AML-193 (cell line): ENCODE data around the gene PTMA.
"Not testable (repeated sequence)": the region's sequence is repeated elsewhere in the genome, so short reads cannot be mapped to it uniquely, and the experiment has no call there.

Source experiments
- DNase-seq, 2 experiments: peaks; one replicate each; lab custom pipeline; 2025; lab: John Stamatoyannopoulos, UW

PTMA gene

DNA sequence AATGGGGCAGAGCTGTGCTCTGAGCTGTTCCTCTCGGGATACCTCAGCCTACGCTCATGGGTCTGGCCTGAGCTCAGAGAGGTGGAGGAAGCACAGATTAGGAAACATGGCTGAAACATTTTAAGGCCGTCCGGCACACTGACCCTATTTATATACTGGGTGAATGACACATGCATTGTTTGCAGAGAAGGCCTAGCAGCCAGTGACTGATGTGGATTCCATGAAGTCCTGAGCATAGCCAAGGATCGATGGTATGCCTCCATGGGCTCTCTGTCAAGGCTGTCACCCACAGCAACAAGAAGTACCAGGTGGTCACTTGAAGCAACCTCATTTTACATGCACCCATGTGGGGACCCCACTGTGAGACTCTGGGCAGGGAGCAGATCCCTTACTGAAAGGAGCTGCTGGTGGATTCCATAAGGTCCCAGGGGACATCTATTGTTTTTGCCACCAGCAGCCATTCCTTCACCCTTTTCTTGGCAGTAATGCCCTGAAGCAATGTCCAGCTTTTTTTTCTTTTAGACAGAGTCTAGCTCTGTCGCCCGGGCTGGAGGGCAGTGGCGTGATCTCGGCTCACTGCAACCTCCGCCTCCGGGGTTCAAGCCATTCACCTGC is 8.4 kb downstream of the PTMA start:
- DNase-seq = no peak

DNA sequence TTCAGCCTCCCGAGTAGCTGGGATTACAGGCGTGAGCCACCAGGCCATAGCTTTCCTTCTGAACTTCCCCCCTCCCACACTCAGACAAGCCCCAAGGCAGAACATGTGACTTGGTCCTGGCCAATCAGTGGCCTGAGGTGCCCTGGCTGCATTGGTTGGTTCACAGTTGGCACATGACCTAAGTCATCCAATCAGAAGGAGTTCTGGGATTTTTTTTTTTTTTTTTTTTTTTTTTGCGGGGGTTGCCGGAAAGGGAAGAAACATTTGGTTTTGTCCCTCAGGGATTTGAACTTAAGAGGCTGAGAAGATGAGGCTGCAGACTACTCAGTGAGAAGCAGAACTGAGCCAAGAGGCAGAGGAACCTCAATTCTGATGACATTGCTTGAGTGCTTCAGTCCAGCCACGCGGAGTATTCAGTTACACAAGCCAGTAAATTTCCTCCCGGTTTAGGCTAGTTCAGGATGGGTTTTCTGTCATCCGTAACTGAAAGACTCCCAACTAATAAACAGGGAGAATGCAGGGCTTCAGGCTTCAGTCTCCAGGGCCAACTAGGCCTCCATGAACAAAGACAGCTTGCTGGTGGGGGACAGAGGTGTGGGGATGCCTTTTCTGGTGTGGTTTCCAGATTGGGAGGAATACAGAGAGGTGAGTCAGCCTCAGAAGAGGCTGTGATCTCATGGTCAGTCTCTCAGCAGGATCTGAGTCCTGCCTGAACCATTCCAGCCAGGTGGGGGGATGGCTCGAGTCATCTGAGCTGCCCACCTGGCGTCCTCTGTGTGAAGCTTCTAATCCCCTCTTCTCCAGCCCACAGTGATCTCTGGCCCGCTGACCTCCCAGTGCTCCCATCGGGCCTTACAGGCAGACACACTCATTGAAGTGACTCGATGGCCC is 9.2 kb downstream of the PTMA start:
- DNase-seq = no peak

DNA sequence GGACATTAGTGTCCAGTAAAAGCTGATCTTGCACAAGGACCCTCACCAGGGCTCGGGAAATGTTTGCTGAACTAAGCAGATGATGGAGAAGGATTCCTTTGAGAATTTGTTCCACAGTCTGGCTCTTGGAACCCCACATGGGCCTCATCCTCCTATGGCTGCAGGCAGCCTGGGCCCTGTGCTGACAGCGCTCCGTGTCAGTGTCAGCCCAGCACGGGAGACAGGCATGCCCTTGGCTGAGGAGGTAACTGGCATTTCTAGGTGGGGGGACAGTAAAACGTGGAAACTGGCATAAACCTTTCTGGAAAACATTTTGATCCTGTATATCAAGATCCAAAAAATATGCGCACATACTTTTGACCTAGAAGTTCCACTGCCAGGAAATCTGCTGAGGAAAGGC is 10.5 kb downstream of the PTMA start:
- DNase-seq = no peak

DNA sequence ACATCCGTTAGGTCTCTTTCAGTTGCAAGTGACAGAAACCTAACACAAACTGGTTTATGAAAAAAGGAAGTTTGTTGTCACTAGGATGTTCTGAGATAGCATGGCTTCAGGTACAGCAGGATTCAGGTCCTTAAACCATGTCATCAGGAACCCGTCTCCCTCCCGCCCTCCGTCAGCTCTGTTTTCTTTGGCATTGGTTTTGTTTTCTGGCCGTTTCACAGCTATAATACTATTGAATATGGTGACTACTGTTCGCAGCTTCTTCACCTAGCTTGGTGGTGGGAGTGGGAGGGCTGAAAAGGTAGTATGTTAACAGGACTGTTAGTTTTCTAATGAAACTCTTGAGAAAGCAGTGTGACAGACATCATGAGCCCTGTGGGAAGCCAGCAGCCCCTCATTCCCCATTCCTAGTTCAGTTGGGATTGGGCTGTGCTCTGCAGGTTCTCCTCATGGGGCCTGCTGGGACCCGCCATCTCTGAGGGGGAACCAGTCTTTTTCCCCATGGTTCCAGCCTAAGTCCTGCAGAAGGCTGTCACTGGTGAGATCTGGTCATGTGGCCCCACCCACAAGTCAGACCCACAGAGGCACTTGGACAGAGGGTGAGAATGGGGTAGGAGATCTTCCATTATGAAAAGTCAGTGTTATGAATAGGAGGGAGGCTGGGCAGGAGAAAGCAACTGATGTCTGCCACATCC is 12.1 kb downstream of the PTMA start:
- DNase-seq = no peak

DNA sequence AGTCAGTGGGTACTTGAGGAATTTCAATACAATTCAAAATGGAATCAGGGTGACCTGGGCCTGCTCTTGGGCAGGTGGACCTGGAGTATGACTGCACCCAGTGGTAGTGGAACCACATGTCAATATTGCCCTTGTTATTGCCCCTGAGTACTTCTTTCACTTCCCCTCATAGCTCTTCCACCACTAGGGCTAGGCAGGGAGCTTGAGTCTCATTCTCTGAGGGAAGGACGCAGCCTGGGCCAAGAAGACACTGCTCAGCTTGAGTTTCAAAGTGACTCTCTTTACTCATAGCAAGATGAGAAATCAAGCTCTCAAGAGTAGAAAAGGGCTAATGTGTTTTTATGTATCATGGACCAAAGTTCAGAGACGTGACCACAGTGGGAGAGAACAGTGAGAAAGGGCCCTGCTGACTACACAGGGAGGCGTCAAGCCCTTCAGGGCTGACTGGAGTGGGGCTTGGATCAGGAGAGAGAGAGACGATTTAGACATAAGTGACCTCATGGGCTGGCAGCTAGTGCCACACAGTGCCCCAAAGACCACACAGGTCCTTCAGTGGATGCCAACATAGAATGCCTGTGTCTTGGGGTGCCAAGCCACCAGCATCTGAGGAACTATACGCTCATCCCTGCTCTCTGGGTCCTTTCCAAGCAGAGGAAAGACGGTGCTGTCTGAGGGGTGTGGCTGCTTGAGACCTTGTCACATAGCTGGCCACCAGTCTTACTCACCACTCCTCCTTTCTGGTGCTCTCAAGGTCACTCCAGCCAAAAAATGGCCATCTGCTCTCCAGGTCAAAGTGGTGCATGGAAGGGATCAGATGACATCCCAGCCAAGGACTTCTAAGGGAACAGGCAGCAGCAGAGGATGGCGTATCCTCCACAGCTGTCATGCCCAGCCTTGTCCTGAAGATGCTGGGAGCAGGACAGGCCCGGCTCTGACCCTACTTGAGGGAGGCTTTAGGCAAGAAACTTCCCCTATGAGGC is 13.0 kb downstream of the PTMA start:
- DNase-seq = no peak

DNA sequence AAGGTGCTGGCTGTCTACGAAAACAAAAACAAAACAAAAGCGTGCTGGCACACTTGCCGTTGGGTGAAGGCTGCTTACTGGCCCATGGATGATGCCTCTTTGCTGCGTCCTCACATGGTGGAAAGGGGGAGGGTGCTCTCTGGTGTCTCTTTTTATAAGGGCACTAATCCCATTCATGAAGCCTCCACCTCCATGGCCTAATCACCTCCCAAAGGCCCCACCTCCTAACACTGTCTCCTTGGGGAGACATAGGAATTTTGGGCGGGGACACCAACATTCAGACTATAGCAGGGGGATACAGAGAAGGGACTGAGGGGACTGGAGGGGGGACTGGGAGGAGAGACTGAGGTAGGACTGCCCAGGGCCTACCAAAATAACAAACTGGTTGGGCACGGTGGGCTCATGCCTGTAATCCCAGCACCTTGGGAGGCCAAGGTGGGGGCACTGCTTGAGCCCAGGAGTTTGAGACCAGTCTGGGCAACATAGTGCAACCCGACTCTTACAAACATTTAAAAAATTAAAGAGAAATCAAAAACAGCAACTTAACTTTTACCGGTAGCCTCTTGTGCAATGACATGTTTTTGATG is 14.5 kb downstream of the PTMA start:
- DNase-seq = no peak

DNA sequence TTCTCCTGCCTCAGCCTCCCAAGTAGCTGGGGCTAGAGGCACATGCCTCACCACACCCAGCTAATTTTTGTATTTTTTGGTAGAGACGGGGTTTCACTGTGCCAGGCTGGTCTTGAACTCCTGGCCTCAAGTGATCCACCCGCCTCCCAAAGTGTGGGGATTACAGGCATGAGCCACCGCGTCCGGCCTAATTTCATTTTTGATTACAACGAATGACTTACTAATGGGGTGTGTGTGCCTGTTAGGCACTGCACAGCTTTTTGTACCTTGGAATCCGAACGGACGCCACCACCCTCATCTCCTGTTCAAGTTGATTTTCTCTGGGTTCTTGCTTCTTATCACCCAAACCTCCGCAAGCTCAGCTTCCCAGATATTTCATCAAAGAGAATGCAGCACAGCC is 17.2 kb downstream of the PTMA start:
- no peak for DNase-seq

DNA sequence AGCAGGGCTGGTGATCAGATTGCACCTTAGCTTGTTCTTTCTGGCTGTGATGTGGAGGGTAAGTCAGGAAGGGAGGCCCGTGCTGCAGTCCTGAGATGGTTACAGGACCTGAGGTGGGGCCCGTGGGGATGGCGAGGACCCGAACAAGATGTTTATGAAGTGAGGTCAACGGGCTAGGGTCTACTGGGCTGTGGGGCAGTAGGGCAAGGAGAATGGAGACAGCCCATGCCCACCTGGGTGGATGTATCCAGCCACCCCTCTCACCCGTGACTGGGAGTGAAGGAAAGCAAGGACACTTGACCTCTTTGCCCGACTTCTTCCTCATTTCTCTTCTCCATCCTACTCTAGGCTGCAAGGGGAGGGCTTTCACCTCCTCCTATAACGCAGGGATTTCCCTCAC is 18.0 kb downstream of the PTMA start:
- DNase-seq = no peak

DNA sequence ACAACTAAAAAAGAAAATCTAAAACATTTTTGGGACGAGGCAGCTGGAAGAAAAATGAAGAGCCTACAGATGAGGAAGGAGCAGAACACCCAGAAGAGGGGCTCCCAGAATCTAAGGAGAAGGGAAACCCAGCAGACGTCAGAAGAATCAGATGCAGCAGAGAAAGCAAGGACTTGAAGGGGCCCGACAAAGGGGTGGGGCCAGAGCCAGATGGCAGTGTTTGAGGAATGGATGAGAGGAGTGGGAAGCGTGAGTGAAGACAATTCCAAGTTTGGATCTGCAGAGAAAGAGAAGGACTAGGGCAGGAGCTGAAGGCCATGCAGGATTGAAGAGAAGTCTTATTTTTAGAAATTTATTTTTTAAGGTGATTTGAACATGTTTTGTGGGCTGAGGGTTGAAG is 19.3 kb downstream of the PTMA start:
- no peak for DNase-seq

DNA sequence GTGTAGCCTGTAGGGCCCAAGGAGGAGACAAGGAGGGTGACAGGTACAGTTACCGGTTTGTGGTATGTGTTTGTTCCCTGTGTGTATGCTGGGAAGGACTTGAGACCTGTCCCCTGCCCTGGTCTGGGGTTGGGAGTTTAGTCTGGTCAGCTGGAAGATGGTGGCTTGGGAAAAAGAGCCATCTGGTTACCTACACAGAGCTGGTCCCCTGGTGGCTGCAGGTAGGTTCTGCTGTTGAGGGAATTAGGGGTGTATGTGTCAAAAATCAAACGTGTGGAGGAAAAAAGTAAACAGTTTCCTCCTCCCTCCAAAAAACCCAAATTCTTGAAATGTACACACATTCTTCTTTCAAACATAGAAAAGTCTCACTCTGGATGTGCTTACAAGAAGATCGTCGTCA is 24.3 kb downstream of the PTMA start:
- no peak for DNase-seq

DNA sequence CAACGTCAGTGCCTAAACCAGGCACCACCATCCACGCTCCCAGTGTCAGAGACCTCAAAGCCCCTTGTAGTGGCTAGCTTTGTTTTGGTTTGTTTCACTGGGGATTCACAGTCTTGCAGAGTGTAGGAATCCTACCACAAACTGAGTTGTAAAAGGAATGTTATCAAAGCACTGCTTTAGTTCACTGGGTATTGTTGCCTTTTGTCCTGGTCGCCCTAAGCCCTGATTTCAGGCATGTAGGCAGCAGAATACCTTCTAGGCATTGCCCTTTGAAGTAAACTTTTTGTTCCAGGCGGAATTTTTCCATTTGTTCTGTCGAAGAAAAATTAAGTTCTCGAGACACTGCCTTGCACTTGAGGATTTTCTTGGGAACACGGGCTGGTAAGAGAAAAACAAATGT is 29.4 kb downstream of the PTMA start:
- no peak for DNase-seq

DNA sequence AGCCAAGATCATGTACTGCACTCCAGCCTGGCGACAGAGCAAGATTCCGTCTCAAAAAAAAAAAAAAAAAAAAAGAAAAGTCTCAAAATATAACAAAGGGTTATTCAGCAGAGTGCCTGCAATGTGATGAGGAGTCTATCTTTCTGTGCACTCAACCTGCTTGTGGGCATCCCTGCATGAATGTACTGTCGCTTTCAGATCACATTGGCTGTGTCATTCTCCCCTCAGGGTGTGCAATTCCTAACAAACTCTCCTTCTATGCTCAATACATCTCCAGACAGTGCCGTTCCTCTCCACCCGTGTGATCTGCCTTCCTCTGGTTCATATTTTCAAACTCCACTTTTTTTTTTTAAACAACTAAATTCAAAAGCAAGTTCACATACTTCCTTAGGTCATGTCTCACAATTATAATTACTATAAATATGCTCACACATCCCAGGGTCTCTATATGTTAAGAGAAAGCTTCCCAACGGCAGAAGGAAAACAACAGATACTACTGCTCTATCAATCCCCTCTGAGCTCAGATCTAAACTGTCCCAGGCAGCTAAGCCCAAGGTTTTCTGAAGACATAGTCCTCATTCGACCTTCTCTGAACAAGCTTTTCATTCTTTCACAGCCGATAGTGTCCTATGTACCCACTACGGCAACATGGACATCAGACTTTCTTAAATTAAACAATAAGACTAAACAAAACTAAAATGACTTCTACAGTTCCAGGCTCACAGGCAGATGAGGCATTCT is 35.2 kb downstream of the PTMA start:
- no peak for DNase-seq

DNA sequence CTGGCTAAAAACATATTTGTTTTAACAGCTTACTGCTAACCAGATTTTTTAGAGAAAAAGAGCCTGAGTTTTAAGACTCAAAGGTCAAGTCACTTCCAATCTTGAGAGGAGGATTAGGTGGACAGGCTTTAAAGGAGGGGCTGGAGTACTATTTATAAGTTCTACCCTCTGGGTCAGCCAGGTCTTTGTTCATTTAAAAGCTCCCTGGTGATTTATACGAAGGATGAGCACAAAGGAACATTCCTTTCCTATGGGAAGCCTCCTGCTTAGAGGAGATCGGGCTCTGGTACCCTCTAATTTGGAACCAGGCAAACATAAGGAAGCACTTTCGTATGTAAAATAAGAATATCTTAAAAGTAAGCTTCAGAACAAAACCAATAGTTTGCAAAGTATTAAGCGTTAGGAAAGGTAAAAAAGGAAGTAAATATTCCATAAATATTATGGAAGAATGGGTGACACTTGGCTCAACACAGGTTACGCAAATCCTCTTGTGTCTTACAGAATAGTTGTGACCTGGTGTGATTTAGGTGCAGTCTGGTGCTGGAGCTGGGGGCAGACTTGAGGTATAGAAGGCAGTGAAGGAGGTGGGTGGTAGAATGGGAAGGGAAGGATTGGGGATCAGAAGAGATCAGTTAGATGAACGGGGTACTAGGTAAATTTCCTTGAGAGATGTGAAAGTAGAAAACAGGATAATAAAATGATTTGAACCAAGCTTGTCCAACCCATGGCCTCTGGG is 37.1 kb downstream of the PTMA start:
- DNase-seq = no peak

DNA sequence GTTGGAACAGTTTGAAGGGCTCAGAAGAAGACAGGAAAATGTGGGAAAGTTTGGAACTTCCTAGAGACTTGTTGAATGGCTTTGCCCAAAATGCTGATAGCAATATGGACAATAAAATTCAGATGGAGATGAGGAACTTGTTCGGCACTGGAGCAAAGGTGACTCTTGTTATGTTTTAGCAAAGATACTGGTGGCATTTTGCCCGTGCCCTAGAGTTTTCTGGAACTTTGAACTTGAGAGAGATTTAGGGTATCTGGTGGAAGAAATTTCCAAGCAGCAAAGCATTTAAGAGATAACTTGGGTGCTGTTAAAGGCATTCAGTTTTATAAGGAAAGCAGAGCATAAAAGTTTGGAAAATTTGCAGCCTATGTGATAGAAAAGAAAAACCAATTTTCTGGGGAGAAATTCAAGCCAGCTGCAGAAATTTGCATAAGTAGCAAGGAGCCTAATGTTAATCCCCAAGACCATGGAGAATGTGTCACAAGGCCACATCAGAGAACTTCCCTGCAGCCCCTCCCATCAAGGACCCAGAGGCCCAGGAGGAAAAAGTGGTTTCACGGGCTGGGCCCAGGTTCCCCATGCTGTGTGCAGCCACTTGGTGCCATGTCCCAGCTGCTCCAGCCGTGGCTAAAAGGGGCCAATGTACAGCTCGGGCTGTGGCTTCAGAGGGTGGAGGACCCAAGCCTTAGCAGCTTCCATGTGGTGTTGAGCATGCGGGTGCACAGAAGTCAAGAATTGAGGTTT is 40.0 kb downstream of the PTMA start:
- not testable (repeated sequence) for DNase-seq

DNA sequence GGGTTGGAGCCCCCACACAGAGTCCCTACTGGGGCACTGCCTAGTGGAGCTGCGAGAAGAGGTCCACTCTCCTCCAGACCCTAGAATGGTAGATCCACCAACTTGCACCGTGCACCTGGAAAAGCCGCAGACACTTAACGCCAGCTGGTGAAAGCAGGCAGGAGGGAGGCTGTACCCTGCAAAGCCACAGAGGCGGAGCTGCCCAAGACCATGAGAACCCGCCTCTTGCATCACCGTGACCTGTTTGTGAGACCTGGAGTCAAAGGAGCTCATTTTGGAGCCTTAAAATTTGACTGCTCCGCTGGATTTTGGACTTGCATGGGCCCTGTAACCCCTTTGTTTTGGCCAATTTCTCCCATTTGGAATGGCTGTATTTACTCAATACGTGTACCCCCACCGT is 40.7 kb downstream of the PTMA start:
- DNase-seq = not testable (repeated sequence)

DNA sequence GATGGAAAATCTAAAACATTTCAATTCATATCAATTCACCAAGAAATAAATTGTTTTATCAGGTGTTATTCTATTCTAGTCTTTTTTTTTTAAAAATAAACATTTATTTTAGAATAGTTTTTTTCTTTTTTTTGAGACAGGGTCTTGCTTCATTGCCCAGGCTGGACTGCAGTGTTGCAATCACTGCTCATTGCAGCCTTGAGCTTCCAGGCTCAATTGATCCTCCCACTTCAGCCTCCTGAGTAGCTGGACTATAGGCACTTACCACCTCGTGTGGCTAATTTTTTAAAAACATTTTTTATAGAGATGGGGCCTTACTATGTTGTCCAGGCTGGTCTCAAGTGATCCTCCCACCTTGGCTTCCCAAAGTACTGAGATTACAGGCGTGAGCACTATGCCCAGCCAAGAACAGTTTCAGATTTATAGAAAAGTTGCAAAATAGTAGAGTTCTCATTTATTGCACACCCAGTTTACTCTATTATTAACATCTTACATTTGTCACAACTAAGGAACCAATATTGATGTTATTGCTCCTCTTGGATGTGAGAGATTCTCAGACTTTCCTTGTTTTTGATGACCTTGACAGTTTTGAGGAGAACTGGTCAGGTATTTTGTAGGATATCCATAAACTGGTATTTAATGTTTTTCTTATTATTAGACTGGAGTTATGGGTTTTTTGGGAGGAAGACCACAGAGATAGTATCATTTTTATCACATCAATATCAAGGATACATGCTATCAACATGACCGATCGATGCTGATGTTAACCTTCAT is 42.9 kb downstream of the PTMA start:
- DNase-seq = no peak

DNA sequence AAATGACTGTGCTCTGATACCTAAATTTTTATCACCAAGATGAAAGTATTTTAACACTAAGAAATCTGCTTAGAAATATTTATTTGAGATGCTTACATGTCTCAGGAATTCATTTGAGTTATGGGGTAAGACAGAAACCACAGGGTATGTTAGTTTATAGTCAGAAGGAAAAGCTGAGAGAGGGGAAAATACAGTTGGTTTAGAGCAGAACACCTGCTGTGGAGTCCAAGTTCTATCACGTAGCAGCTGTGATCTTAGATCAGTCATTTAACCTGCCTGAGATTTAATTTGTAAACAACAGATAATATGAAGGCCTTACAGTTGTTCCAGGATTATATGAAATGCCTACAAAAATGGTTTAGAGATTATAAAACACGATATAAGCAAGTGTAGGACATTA is 43.7 kb downstream of the PTMA start:
- no peak for DNase-seq

DNA sequence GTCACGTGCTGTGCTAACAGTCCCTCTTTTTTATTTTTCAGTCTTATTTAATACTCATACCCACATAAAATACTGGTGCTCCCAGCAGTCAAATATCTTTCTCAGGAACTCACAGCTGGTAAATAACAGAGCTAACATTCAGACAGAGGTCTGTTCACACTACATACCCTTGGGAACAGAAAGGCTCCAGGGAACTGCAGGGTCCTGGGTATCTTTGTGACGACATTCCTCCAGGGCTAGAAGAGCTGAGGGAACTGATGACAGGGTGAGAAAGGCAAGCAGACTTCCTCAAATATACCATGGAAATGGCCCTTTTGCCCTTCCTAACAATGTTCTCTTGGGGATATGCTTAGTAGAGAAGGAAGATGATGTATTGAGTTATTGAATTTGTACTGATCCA is 53.4 kb downstream of the PTMA start:
- no peak for DNase-seq
